ENCODE data around the gene C12orf43. TPM values are rescaled to one million over a fixed set of nuclear protein-coding genes. Genes with fewer than 3 reads are reported as not detected.

C12orf43 gene
- total RNA-seq, 2 donors from 2014 or later, result 12.5 to 14.4 TPM

GRCh38 chr12:120984351-120984898 is 31.9 kb downstream of the C12orf43 start:
- DNase-seq (peak; percentile 82 to 85), ATAC-seq (peak; percentile 71)
- intact Hi-C loops (cut with DNase I, micrococcal nuclease), result no loop called here

DNA sequence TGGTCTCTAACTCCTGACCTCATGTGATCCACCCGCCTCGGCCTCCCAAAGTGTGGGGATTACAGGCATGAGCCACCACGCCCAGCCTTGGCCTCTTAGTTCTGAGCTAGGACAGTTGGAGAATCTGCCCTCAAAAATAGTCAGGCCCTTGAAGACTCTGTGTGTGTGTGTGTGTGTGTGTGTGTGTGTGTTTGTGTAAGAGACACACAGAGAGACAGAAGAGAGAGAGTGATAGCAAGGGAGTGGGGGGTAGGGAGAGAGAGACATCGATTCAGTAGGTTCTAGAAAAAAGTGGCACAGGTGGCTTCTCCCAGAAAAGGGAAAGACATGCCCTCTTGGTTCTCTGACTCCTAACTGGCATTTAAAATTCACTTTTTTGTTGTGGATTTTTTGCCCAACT is 32.5 kb downstream of the C12orf43 start:
- no peak for ATAC-seq
- intact Hi-C loops (cut with DNase I, micrococcal nuclease), result no loop called here
- DNase-seq, result no peak

DNA sequence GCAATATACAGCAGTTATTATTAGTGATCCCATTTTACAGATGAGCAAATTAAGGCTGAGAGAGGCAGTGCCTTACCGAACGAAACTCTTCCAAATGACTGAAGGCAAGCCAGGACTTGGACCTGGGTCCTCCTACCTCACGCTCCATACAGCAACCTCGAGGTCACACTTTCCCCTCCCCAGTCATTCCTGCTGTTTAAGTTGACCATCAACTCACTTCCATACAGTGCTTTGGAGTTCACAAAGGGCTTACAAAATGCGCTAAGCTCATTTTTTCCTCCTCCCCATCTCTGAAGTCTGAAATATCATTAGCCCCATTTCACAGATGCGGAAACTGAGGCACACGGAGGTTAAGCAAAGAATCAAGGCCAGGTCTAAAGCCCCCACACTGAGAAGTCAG is 33.6 kb downstream of the C12orf43 start:
- DNase-seq (no peak), ATAC-seq (no peak)
- intact Hi-C loops (cut with DNase I, micrococcal nuclease), result no loop called here

GRCh38 chr12:120981407-120981941 is 34.8 kb downstream of the C12orf43 start:
- ATAC-seq, result no peak
- intact Hi-C loops (cut with DNase I, micrococcal nuclease), result no loop called here
- peak in 1 of 2 donors; percentile 50 for DNase-seq

DNA sequence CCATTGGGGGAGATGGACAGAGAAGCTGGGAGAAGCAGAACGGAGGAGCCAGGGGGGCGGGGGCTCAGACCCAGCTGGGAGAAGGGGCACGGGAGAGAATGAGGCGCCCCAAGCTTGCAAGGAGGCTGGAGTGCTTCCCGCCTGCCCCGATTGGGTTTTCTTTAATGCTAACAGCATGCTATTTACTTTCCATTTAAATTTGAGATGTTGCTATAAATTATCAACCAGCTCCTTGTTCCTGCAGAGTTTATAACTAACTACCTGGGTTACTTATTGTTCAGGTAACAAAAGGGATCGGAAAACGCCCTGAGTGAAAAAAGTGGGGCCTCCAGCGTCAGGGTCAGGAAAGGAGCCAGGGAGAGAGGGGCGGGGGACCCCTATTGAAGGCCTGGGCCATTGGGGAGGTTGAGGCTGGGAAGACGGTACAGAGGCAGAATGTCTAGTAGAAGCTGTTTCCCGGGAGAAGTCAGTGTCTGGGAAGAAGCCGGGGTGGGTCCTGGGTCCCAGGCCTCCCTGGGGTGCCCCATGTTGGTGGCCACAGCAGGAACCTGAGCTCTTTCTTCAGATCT is 35.4 kb downstream of the C12orf43 start:
- ATAC-seq, result peak; percentile 50
- intact Hi-C loops (cut with DNase I, micrococcal nuclease), result no loop called here

GRCh38 chr12:120979862-120980696 is 36.2 kb downstream of the C12orf43 start:
- peak; percentile 53 for ATAC-seq
- peak; percentile 70 to 78 for DNase-seq
- intact Hi-C loops (cut with DNase I, micrococcal nuclease), result loop anchor here in 1 of 2 donors (10.0 kb wide), 1 partner anchor 395 kb away; the partner anchor contains the start of gene POP5

More for the DNA sequence above, 35.4 kb downstream of the C12orf43 start:
- DNase-seq, result peak; percentile 60 to 72

DNA sequence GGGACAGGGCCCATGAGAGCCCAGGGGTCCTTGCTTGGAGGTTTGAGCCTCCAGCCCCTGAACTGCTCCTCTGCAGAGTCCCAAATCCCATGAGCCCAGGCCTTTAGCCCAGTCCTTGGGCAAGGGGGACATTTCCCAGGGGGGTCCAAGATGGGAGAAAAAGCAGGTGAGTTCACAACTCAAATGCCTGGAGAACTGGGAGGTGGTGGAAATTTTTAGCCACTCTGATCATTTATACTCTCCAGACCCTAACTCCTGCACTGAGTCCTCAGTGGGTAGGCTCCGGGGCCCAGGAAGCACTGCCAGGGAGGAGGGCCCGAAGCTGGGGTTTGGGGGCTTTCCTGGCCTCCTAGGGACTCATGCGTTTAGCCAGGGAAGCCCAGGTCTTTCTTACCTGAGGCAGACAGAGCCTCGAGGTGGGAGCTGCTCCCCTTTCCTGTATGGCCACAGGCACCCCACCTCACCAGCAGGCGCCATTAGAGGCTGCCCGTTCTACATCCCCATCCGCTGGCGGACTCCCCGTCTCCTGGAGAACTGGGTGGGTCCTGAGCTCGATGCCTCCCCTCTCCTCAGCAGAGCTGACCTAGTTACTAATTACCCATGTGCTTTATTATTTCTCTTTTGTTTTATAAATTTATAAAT is 36.9 kb downstream of the C12orf43 start:
- DNase-seq, result no peak
- intact Hi-C loops (cut with DNase I, micrococcal nuclease), result loop anchor here in 1 of 2 donors (10.0 kb wide), 1 partner anchor 395 kb away; the partner anchor contains the start of gene POP5
- ATAC-seq, result peak; percentile 18

DNA sequence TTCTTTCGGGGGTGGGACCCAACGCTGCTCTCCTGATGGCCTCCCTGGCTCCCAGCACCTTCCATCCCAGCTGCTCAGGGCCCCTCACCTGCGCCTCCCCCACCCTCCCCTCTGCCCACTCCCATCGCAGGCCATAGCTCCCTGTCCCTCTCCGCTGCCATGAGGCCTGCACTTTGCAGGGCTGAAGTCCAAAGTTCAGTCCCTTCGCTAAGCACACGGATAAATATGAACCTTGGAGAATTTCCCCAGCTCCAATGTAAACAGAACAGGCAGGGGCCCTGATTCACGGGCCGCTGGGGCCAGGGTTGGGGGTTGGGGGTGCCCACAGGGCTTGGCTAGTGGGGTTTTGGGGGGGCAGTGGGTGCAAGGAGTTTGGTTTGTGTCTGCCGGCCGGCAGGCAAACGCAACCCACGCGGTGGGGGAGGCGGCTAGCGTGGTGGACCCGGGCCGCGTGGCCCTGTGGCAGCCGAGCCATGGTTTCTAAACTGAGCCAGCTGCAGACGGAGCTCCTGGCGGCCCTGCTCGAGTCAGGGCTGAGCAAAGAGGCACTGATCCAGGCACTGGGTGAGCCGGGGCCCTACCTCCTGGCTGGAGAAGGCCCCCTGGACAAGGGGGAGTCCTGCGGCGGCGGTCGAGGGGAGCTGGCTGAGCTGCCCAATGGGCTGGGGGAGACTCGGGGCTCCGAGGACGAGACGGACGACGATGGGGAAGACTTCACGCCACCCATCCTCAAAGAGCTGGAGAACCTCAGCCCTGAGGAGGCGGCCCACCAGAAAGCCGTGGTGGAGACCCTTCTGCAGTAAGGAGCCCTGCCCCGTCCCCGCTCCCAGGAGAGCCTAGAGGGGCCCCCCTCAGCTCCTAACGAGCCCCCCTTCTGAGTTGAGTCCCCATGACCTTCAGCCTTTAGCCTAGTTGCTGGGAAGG is 37.7 kb downstream of the C12orf43 start, which contains the start of gene HNF1A:
TSS of gene HNF1A (plus strand) at position 248 of the 924 bp plus-strand sequence. CDS start at position 474, 226 bp downstream.
- ATAC-seq (peak; percentile 67), DNase-seq (peak; percentile 72 to 78)
- intact Hi-C loops (cut with DNase I, micrococcal nuclease), result loop anchor here in 1 of 2 donors (10.0 kb wide), 1 partner anchor 394 kb away; the partner anchor contains the start of gene POP5

DNA sequence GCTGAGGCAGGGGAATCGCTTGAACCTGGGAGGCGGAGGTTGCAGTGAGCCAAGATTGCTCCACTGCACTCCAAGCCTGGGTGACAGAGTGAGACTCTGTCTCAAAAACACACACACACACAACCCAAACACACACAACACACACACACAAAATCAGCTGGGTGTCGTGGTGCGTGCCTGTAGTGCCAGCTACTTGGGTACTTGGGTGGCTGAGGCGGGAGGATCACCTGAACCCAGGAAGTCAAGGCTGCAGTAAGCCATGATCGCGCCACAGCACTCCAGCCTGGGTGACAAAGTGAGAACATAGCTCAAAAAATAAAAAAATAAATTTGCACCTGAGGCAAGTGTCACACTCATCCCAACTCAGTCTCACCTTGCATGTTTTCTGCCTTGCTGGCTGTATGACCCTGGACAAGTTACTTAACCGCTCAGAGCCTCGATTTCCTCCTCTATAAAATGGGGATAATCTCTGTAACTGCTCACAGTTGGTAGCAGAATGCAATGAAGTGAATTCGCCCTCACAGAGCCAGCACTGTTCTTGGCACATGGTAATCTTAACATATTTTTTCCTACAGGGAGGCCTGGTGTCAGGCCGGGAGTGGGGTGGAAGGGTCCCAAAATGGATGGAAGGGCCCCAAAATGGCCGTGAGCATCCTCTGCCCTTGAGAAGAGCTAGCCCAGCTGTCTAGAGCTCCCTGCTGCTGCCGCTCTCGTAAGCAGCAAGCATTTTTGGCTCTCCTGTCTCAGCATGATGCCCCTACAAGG is 38.6 kb downstream of the C12orf43 start:
- DNase-seq (no peak), ATAC-seq (no peak)
- intact Hi-C loops (cut with DNase I, micrococcal nuclease), result loop anchor here in 1 of 2 donors (10.0 kb wide), 1 partner anchor 393 kb away; the partner anchor contains the start of gene POP5

GRCh38 chr12:120972870-120973543 is 43.3 kb downstream of the C12orf43 start:
- ATAC-seq (peak; percentile 8), DNase-seq (no peak)
- intact Hi-C loops (cut with DNase I, micrococcal nuclease), result loop anchor here in 1 of 2 donors (5.0 to 10.0 kb wide), 2 partner anchors 326 to 388 kb away; partner anchors contain the start of gene POP5

DNA sequence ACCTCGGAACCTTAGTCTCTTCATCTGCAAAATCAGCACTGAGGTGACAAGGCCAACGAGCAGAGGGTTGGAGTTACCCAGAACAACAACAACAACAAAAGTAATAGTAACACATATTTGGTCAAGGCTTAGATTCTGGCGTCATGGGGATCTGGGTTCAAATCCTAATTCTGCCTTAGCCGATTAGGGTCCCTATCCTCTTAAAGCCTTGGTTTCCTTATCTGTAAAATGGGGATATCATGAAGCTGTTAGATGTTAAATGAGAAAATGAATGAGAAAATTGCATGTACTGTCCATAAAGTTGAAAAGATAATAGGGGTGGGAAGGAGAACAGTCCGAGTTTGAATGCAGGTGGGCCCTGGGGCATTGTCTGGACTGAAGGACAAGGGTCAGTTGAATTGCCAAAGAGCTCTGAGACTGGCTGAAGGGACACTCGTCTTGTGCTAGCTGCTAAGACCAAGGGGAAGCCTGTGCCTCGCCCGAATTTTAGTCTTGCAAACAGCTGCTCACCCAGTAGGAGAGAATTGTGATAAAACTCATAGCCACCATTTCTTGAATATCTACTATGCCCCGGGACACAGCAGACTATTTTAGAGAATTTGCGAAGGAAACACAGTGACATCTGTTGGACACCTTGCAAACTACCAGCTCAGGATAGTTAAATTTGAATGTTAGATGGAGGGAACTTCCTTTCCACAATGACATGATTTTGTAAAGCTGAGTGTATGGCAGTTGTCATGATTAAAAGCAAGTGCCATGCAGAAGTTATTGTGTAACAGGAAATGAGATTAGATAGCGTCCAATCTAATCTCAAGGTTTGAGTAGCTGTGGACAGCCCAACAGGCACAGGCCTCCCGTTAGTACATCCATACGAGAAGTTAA is 44.7 kb downstream of the C12orf43 start:
- DNase-seq (no peak), ATAC-seq (peak; percentile 59)
- intact Hi-C loops (cut with DNase I, micrococcal nuclease), result loop anchor here in 1 of 2 donors (5.0 to 10.0 kb wide), 2 partner anchors 324 to 387 kb away; partner anchors contain the start of gene POP5

- intact Hi-C loops (cut with DNase I, micrococcal nuclease), result loop anchor here in 1 of 2 donors (5.0 to 10.0 kb wide), 2 partner anchors 323 to 386 kb away; partner anchors contain the start of gene POP5
- ATAC-seq (no peak), DNase-seq (no peak)
Measured at GRCh38 chr12:120970310-120970709, 46.0 kb downstream of the C12orf43 start.

DNA sequence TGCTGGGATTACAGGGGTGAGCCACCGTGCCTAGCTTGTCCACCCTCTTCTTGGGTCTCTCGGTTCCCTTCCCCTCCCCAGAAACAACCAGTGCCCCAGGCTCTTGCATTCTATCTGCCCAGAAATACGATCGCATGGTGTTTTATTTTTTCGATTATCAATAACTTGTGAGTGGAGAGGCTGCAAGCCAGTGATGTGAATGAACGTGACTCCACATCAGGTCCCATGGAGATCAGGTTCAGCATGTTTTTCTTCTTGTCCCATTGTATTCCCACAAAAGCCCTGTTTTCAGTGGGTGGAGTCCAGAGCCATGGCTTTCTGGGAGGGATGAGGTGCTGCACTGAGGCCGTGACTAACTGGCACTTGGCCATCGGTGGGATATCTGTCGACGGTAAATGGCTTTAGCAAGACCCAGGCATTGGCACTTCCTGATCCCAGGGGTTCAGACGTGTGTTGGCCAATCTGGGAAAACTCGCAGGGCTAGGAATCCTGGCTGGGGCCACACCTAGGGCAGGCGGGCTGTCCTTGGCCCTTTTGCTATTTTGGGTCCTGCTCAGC is 50.7 kb downstream of the C12orf43 start:
- intact Hi-C loops (cut with DNase I, micrococcal nuclease), result no loop called here
- ATAC-seq (peak; percentile 3), DNase-seq (no peak)

GRCh38 chr12:120964298-120964697 is 52.0 kb downstream of the C12orf43 start:
- ATAC-seq (no peak), DNase-seq (no peak)
- intact Hi-C loops (cut with DNase I, micrococcal nuclease), result no loop called here

- intact Hi-C loops (cut with DNase I, micrococcal nuclease), result no loop called here
- ATAC-seq (peak; percentile 1), DNase-seq (no peak)
Measured at GRCh38 chr12:120962532-120963020, 53.7 kb downstream of the C12orf43 start.

Data from left colon (tissue), 2 donors.